Measurements from ENCODE around the gene ATF1. TPM values are rescaled to one million over a fixed set of nuclear protein-coding genes. Genes with fewer than 3 reads are reported as not detected.

The ATF1 gene
- total RNA-seq, 4 donors from 2014 or later: 19.2 to 35.4 (median 22.1) TPM

DNA sequence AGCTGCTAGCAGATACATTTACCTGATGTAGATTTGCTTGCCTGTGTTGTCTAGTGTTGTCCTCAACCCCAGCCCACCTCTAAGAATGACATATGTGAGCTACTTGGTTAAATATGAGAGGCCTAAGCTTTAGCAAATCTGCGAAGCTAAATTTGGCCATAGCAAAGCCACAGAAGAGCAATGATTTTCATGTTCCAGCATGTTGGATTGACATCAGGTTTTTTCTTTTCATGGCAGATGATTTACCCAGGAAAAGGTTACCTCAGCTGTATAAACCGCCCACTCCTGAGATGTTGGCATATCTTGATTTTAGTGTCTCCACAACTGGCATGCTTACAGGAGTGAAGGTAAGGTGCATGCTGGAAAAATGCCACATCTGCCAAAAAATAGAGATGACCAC is 36.4 kb upstream of the ATF1 start:
- TF ChIP-seq, protein P1, sequence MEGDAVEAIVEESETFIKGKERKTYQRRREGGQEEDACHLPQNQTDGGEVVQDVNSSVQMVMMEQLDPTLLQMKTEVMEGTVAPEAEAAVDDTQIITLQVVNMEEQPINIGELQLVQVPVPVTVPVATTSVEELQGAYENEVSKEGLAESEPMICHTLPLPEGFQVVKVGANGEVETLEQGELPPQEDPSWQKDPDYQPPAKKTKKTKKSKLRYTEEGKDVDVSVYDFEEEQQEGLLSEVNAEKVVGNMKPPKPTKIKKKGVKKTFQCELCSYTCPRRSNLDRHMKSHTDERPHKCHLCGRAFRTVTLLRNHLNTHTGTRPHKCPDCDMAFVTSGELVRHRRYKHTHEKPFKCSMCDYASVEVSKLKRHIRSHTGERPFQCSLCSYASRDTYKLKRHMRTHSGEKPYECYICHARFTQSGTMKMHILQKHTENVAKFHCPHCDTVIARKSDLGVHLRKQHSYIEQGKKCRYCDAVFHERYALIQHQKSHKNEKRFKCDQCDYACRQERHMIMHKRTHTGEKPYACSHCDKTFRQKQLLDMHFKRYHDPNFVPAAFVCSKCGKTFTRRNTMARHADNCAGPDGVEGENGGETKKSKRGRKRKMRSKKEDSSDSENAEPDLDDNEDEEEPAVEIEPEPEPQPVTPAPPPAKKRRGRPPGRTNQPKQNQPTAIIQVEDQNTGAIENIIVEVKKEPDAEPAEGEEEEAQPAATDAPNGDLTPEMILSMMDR (IDR thresholded peaks at IDR 0.05; ENCODE audit: low read depth): no peak

DNA sequence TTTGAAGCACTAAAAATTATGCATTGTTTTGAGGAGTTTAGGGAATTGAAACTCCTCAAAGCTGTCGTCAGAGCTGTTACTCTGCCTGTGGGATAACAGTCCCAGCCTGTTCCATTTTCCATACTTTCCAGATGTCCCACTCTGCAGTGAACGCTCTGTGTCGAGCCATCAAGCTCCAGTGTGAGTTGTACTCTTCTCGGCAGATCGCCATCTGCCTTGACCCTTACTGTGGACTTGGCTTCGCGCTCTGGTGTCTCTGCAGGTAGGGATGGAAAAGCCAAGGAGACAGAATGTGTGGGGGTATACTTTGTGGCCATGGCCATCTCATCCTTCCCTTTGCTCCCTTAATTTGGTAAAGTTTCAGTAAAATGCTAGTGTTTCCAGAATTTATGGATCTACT is 35.5 kb upstream of the ATF1 start:
- TF ChIP-seq, protein P1 (IDR thresholded peaks at IDR 0.05; ENCODE audit: low read depth): no peak

DNA sequence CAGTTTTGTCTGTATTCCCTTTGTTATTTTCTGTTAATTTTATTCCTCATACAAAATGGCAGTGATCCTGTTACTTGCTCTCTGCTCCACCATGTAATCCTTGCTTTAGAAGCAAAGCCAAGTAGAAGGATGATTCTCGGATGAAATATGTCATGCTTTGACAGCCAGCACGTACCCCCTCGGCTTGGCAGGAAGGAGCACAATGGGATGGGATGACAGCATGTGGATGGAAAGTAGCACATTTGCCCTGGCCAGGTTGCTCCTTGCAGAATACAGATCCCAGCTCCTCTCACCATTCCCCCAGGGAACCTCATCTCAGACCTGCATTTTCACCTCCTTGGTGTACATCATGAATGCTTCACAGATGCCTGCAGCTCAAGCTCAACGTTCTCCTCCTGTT is 35.1 kb upstream of the ATF1 start:
- TF ChIP-seq, protein P1 (IDR thresholded peaks at IDR 0.05; ENCODE audit: low read depth): no peak

DNA sequence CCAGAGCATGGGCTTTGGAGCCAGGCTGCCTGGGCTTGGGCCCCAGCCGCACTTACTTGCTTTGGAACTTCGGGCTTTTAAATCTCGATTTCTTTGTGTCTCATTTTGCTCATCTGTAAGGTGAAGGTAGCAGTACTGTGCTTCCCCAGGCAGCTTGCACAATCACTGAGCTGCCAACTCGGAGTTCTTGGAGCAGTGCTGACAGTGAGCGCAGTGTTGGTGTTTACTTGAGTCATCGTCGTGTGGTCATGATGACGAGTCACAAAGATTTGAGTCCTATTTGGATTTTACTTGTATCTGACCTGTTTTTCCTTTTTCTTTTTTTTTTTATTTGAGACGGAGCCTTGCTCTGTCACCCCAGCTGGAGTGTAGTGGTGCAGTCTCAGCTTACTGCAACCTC is 31.3 kb upstream of the ATF1 start:
- TF ChIP-seq, protein P1 (IDR thresholded peaks at IDR 0.05; ENCODE audit: low read depth): no peak

DNA sequence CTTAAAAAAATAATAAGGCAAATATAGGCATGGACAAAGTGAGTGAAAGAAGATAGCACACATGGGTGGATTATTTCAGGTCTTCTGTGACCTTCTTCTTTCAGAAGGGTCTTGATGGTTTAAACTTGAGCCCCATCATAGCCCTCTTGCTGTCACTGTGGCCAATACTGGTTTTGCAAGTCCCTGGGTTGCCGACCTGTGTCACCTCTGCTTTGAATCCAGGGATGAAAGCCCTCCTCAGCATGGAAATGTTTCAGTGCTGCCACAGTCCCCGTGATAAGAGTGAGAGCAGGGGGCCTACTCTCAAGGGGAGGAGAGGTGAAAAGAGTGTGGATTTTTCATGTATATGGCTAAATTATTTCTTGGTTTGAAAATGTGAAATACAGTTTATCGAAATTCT is 30.2 kb upstream of the ATF1 start:
- TF ChIP-seq, protein P1 (IDR thresholded peaks at IDR 0.05; ENCODE audit: low read depth): no peak

DNA sequence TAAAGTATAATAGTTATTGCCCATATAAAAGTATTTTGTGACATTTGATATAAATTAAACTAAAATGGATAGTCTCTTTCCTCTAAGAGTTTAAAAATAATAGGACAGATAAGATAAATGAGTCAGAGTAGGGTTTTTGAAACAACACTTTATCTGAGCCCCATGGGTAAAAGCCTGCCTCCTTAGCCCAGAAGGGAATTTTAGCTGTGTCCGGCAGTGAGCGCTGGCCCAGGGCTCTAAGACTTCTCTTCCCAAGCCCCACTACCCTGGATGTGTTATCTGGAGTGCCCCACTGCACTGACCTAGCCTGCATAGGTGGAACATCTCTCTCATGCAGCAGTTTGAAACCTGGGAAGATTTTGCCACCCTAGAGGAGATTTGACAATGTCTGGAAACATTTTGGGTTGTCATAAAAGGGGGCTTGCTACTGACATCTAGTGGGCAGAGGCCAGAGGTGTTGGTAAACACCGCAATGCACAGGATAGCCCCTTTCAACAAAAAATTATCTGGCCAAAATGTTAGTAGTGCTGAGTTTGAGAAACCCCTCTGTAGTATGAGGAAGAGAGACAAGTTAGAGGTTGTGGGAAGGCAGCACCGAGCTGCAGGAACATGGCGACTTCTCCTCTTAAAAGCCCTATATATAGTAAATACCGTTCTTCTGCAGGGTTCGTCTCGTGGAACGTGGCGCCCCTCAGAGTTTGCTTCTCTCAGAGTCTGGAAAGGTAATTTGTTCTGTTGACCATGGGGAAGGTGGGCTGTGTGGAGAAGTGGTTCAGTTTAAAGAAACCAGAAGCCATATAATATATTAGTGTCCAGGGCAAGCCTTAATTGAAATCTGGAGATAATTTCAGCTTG is 29.3 kb upstream of the ATF1 start:
- TF ChIP-seq, protein P1 (IDR thresholded peaks at IDR 0.05; ENCODE audit: low read depth): no peak

DNA sequence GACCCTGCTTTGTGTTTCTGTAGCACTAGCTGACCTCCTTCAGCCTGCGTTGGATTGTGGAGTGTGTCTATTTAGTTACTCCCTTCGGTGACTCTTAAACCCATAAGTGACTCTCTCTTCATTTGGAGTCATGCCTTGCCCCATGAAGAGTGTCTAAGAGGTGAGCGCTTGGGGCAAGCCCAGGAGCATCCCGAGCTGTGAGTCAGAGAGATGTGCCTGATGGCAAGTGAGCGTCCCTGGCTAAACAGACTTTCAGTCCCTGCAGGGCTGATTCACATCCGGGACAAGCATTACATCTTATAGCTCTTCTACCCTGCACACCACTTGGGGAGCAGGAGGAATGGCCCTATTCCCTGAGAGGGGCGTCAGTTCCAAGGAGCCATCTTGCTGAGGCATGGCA is 24.3 kb upstream of the ATF1 start:
- TF ChIP-seq, protein P1 (IDR thresholded peaks at IDR 0.05; ENCODE audit: low read depth): no peak
